HG02588 (cell line): ENCODE results near the gene RGCC.
"Not testable (repeated sequence)": the region's sequence is repeated elsewhere in the genome, so short reads cannot be mapped to it uniquely, and the experiment has no call there.

Experiments used
- ATAC-seq: cut with Tn5 transposase; IDR thresholded peaks from one replicate; pipeline ENCODE4 v1.9.1; 2021; ENCODE audit warnings: mild to moderate bottlenecking, moderate library complexity; ENCODE audit not compliant: unreplicated experiment

RGCC gene

GRCh38 chr13:41488124-41488523 is 30.8 kb downstream of the RGCC start:
- no peak for ATAC-seq

- no peak for ATAC-seq
These were observed 33.1 kb downstream of the RGCC start for GRCh38 chr13:41490371-41491015.

GRCh38 chr13:41491436-41491835 is 34.1 kb downstream of the RGCC start:
- no peak for ATAC-seq

GRCh38 chr13:41492432-41493260 is 35.3 kb downstream of the RGCC start:
- peak; percentile 72 for ATAC-seq

- no peak for ATAC-seq
These were observed 36.9 kb downstream of the RGCC start for GRCh38 chr13:41494202-41494601.

- no peak for ATAC-seq
These were observed 37.7 kb downstream of the RGCC start for GRCh38 chr13:41495044-41495443.

- ATAC-seq, result no peak
These were observed 39.3 kb downstream of the RGCC start for GRCh38 chr13:41496420-41497234.

- ATAC-seq, result no peak
These were observed 40.1 kb downstream of the RGCC start for GRCh38 chr13:41497436-41497835.

GRCh38 chr13:41499452-41499851 is 42.1 kb downstream of the RGCC start:
- ATAC-seq, result no peak

GRCh38 chr13:41500511-41500910 is 43.2 kb downstream of the RGCC start:
- peak; percentile 46 for ATAC-seq

- no peak for ATAC-seq
These were observed 43.9 kb downstream of the RGCC start for GRCh38 chr13:41501281-41501680.

- ATAC-seq, result no peak
These were observed 44.7 kb downstream of the RGCC start for GRCh38 chr13:41502031-41502430.

- ATAC-seq, result peak; percentile 73
These were observed 45.3 kb downstream of the RGCC start for GRCh38 chr13:41502673-41503072.

- ATAC-seq, result no peak
These were observed 46.0 kb downstream of the RGCC start for GRCh38 chr13:41503356-41503755.

- not testable (repeated sequence) for ATAC-seq
These were observed 47.3 kb downstream of the RGCC start for GRCh38 chr13:41504657-41505056.

- no peak for ATAC-seq
These were observed 48.0 kb downstream of the RGCC start for GRCh38 chr13:41505209-41505835.

GRCh38 chr13:41506312-41506711 is 49.0 kb downstream of the RGCC start:
- ATAC-seq, result no peak

- ATAC-seq, result no peak
These were observed 52.6 kb downstream of the RGCC start for GRCh38 chr13:41509971-41510370.

- no peak for ATAC-seq
These were observed 54.5 kb downstream of the RGCC start for GRCh38 chr13:41511827-41512226.

- no peak for ATAC-seq
These were observed 55.1 kb downstream of the RGCC start for GRCh38 chr13:41512441-41512840.

- ATAC-seq, result no peak
These were observed 56.2 kb downstream of the RGCC start for GRCh38 chr13:41513600-41513999.
